A549 treated with AZD9567 at 1 μM for 4 hours (cell line): ENCODE data around the gene CT45A1. TPM values are rescaled to one million over a fixed set of nuclear protein-coding genes. Genes with fewer than 3 reads are reported as not detected.

Source experiments
- total RNA-seq: library from RNA; stranded (reverse); fragments of 200-300 nt; extraction: Qiagen RNA extraction; gene quantifications from 5 replicates; pipeline ENCODE4 v1.2.3, GENCODE V29; 2022; ENCODE audit not compliant: insufficient read depth

Gene CT45A1, protein sequence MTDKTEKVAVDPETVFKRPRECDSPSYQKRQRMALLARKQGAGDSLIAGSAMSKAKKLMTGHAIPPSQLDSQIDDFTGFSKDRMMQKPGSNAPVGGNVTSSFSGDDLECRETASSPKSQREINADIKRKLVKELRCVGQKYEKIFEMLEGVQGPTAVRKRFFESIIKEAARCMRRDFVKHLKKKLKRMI
- total RNA-seq, result not detected in 5 replicates

DNA sequence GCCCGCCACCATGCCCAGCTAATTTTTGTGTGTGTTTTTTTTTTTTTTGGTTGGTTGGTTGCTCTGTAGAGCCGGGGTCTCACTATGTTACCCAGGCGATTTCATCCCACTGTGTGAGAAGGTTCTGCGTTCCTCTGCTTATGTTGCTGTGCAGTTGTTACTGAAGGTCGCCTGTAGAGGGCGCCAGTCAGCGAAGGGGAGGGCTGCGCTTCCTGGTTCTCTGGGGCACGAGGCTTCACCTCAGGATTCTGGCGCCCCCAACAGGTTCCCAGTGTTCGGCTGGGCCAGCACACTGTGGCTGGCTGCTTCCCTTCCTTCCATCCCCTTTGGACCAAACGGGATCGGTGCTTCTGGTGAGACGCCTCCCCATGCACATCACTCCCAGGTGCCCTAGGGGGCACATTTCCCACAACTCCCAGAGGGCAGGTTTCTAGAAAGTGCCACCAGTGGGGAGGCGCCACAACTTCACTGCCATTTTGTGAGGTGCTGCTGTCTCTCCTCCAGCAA lies at the start of gene CT45A1:
TSS of gene CT45A1 (plus strand) at position 457 of the 507 bp plus-strand sequence. CDS start 5,302 bp downstream, outside the sequence.

DNA sequence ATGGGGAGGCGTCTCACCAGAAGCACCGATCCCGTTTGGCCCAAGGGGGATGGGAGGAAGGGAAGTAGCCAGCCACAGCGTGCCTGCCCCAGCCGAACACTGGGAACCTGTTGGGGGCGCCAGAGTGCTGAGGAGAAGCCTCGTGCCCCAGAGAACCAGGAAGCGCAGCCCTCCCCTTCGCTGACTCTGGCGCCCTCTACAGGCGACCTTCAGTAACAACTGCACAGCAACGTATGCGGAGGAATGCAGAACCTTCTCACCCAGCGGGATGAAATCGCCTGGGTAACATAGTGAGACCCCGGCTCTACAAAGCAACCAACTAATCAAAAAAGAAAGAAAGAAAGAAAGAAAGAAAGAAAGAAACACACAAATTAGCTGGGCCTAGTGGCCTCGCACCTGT lies 54.7 kb downstream of the CT45A1 start, which contains the start of gene CT45A3:
TSS of gene CT45A3 (minus strand) at position 101 of the 400 bp plus-strand sequence. CDS start 3,747 bp downstream, outside the sequence.

Other genes starting within 250 kb of the CT45A1 start
- gene INTS6L, start 193.0 kb upstream of the CT45A1 start, total RNA-seq, result 0.10 to 0.24 TPM (median 0.14 TPM) in 4 of 5 replicates, not detected in the other
- 0.15 to 0.29 TPM (median 0.18 TPM) in 4 of 5 replicates, not detected in the other for gene CT45A3, start 54.6 kb downstream of the CT45A1 start, total RNA-seq
- 0.11 to 0.14 TPM (median 0.14 TPM) in 3 of 5 replicates, not detected in the others for gene CT45A5, start 71.9 kb downstream of the CT45A1 start, total RNA-seq
- not detected in 5 replicates for gene CT45A6, start 89.1 kb downstream of the CT45A1 start, total RNA-seq
- gene CT45A2, start 106.4 kb downstream of the CT45A1 start, total RNA-seq, result not detected in 5 replicates
- gene CT45A7, start 123.6 kb downstream of the CT45A1 start, total RNA-seq, result not detected in 5 replicates
- not detected in 5 replicates for gene CT45A8, start 140.9 kb downstream of the CT45A1 start, total RNA-seq
- not detected in 5 replicates for gene CT45A9, start 158.2 kb downstream of the CT45A1 start, total RNA-seq
- 0.19 to 0.51 TPM (median 0.26 TPM) in 3 of 5 replicates, not detected in the others for gene CT45A10, start 179.8 kb downstream of the CT45A1 start, total RNA-seq
- 0.03 TPM in 1 of 5 replicates, not detected in the others for gene SAGE1, start 180.1 kb downstream of the CT45A1 start, total RNA-seq